Measurements from ENCODE around the gene LTBP3. TPM values are rescaled to one million over a fixed set of nuclear protein-coding genes. Genes with fewer than 3 reads are reported as not detected.

Gene LTBP3
- total RNA-seq, 1 donor from 2014 or later = 1.7 TPM

DNA sequence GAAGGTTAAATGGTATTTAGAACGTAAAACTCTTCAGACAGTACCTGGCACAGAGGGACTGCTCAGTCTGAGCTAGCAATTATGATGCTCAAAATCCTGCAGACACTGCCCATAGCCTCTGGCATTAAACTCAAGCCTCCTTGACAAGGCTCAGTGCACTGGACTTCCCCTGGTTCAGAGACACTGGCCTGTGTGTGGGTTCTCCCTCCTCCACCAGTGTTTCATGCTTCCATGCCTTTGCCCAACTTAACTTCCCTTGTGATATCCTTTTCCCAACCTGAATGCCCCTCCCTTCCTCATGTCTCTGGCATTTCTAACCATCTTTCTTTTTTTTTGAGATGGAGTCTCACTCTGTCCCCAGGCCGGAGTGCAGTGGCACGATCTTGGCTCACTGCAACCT, 9.1 kb downstream of the LTBP3 start:
- Mint-ChIP-seq H3K4me3 (ENCODE audit: unreplicated experiment) (no peak overlapping the region), H3K27me3 (ENCODE audit: unreplicated experiment) (peaks cover 29% of the 10 kb centered on the region)

GRCh38 chr11:65548395-65548794, 9.8 kb downstream of the LTBP3 start:
- no peak for DNase-seq (ENCODE audit: low spot score)
- no peaks in the 10 kb centered on the region for H3K9me3 Mint-ChIP-seq (ENCODE audit: unreplicated experiment)
- H3K4me3 Mint-ChIP-seq (ENCODE audit: unreplicated experiment) = no peak overlapping the region
- H3K4me1 Mint-ChIP-seq (ENCODE audit: unreplicated experiment) = peaks cover 29% of the 10 kb centered on the region
- peaks cover 32% of the 10 kb centered on the region for H3K27me3 Mint-ChIP-seq (ENCODE audit: unreplicated experiment)
- TF ChIP-seq CTCF (IDR thresholded peaks at IDR 0.05; ENCODE audit: unreplicated experiment) = no peak
- peaks cover 5% of the 10 kb centered on the region for H3K36me3 Mint-ChIP-seq (ENCODE audit: low read depth, unreplicated experiment)
- H3K27ac Mint-ChIP-seq (ENCODE audit: unreplicated experiment) = no peak overlapping the region

More for the DNA sequence above, 9.1 kb downstream of the LTBP3 start:
- TF ChIP-seq CTCF (IDR thresholded peaks at IDR 0.05; ENCODE audit: unreplicated experiment) = no peak
- Mint-ChIP-seq H3K9me3 (ENCODE audit: unreplicated experiment) (no peaks in the 10 kb centered on the region), H3K36me3 (ENCODE audit: low read depth, unreplicated experiment) (peaks cover 5% of the 10 kb centered on the region), H3K4me1 (ENCODE audit: unreplicated experiment) (peaks cover 29% of the 10 kb centered on the region), H3K27ac (ENCODE audit: unreplicated experiment) (no peak overlapping the region)
- DNase-seq (ENCODE audit: low spot score) = no peak

- H3K4me3 Mint-ChIP-seq (ENCODE audit: unreplicated experiment) = no peak overlapping the region
- H3K27me3 Mint-ChIP-seq (ENCODE audit: unreplicated experiment) = peaks cover 36% of the 10 kb centered on the region
- DNase-seq (ENCODE audit: low spot score) = no peak
- no peak overlapping the region for H3K27ac Mint-ChIP-seq (ENCODE audit: unreplicated experiment)
- peaks cover 29% of the 10 kb centered on the region for H3K4me1 Mint-ChIP-seq (ENCODE audit: unreplicated experiment)
- no peak for TF ChIP-seq CTCF (IDR thresholded peaks at IDR 0.05; ENCODE audit: unreplicated experiment)
- H3K9me3 Mint-ChIP-seq (ENCODE audit: unreplicated experiment) = no peaks in the 10 kb centered on the region
- H3K36me3 Mint-ChIP-seq (ENCODE audit: low read depth, unreplicated experiment) = peaks cover 5% of the 10 kb centered on the region
Measured at GRCh38 chr11:65547446-65548125, 10.6 kb downstream of the LTBP3 start.

DNA sequence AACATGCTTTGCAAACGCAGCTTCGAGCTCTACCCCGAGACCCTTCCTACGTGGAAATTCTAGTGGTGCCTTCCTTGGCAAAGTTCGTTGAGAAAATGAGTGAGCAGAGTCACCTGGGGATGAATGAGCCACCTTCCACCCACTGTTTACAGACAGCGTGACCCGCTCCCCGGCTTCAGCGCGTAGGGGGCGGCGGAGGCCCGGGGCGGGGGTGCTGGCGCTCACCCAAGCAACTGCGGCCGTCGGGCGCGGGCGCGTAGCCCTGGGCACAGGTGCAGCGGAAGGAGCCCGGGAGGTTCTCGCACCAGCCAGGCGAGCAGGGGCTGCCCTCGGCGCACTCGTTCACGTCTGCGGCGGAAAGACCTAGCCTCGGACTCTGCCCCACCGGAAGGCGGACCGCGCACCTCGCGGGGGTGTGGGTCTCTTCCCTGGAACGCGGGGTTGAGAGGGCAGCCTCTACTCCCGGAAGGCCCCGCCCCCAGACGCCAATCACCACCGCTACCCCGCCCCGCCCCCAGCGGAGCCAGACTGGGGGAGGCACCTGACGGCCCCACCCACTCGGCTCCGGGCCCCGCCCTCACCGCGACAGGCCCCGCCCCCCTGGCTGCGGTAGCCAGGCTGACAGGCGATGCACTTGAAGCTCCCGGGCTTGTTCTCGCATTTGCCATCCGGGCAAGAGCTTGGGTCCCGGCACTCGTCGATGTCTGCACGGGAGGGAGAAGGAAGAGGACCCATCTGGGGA, 11.8 kb downstream of the LTBP3 start:
- peaks cover 20% of the 10 kb centered on the region for H3K4me1 Mint-ChIP-seq (ENCODE audit: unreplicated experiment)
- peak overlapping the region; percentile 8 for H3K4me3 Mint-ChIP-seq (ENCODE audit: unreplicated experiment)
- peaks cover 9% of the 10 kb centered on the region for H3K36me3 Mint-ChIP-seq (ENCODE audit: low read depth, unreplicated experiment)
- peaks cover 30% of the 10 kb centered on the region for H3K27me3 Mint-ChIP-seq (ENCODE audit: unreplicated experiment)
- peak; percentile 83 for DNase-seq (ENCODE audit: low spot score)
- H3K27ac Mint-ChIP-seq (ENCODE audit: unreplicated experiment) = no peak overlapping the region
- no peaks in the 10 kb centered on the region for H3K9me3 Mint-ChIP-seq (ENCODE audit: unreplicated experiment)
- TF ChIP-seq CTCF (IDR thresholded peaks at IDR 0.05; ENCODE audit: unreplicated experiment) = no peak

DNA sequence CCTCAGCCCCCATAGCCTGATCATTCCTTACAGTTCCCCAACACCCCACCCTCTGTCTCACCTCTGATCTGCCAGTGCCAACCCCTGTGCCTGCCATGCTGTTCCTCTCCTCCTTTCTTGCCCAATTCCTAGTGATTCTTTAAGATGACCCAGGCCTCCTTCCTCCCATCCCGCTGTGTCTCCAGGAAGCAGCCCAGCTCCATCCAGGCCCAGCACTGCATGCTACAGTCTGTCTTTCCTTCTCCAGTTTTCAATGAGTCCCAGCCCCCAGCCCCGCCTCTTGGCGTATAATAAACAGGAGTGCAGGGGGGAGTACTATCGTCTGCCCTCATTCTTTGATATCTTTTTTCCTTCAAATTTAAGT, 12.3 kb downstream of the LTBP3 start:
- TF ChIP-seq CTCF (IDR thresholded peaks at IDR 0.05; ENCODE audit: unreplicated experiment) = no peak
- H3K27me3 Mint-ChIP-seq (ENCODE audit: unreplicated experiment) = peaks cover 30% of the 10 kb centered on the region
- H3K4me1 Mint-ChIP-seq (ENCODE audit: unreplicated experiment) = peaks cover 21% of the 10 kb centered on the region
- H3K27ac Mint-ChIP-seq (ENCODE audit: unreplicated experiment) = no peak overlapping the region
- H3K4me3 Mint-ChIP-seq (ENCODE audit: unreplicated experiment) = peak overlapping the region; percentile 8
- no peak for DNase-seq (ENCODE audit: low spot score)
- H3K9me3 Mint-ChIP-seq (ENCODE audit: unreplicated experiment) = no peaks in the 10 kb centered on the region
- H3K36me3 Mint-ChIP-seq (ENCODE audit: low read depth, unreplicated experiment) = peaks cover 9% of the 10 kb centered on the region
